CD4-positive, alpha-beta T cell treated with Interleukin-6 at 100 ng/mL for 8 hours (primary cell): ENCODE measurements around the gene NUDT3.

Experiments
- DNase-seq: peaks from one replicate; pipeline ENCODE4 v3.0.0-alpha.2; 2020; ENCODE audit warnings: mixed read lengths, low spot score

Gene NUDT3

DNA sequence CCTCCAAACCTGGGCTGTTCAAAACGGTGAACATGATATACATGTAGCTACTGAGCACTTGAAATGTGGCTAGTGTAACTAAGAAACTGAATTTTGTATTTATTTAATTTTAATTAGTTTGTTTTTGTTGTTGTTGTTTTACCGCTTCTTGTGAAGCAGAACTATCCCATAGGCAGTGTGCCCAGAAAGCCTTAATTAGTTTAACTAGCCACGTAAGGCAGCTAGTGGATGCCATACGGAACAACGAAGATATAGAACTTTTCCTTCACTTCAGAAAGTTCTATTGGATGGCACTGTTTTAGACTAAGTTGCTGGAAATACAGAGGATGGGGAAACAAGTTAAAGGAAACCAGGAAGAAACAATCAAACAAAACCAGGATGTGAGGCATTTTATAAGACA is 70.6 kb downstream of the NUDT3 start:
- DNase-seq: no peak

DNA sequence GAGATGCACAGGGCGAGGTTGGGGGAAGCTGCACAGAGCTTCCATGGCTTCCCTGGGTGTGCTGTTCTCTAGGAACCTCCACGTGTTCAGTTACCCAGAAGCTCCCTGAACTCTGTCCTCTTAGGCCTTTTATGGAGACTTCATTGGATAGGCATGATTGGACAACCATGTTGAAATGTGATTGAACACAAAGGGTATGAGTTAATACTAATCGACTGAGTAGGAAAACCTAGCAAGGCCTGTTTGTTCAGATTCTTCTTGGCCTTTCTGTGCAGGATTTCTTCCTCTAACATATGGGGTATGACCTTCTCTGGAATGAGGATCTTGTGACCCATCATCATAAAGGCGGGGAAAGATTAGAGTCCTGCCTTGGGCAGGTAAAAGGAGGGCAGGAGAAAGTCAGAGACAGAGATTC is 73.0 kb downstream of the NUDT3 start:
- DNase-seq: no peak

DNA sequence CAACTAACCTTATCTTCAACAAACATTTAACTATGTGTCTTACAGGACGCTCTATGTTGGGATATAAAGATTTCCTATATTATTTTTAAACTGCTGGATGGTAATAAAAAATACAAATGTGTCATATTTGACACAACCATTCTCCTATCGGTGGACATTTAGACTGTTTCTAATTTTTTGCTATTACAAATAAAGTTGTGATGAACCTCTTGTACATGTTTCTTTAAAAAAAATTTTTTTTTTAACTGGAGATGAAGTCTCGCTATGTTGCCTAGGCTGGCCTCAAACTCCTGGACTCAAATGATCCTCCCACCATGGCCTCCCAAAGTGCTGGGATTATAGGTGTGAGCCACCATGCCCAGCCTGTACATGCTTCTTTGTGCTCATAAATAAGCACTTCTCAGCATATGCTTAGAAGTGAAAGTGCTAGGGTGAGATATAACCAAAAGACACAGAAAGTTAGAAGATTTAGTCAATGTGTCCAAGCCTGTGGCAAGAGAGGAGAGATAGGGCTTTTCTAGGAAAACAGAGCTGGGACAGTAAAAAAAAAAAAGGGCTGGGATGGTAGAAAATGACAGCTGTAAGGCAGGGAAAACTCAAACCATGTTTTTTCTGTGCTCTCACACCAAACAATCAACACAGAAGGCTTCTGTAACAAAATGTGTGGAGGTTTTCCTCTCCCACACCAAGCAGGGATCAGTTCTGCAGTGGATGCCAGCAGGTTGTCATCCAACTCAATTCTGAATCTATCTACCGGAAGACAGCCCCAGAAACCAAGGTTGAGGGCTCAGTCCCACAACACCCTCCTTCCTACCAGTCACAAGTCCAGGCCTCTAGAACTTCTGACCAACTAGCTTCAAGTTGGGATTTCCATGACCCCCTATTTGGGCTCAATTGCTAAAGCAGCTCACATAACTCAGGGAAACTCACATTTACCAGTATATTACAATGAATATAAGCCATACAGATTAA is 73.7 kb downstream of the NUDT3 start:
- no peak for DNase-seq

DNA sequence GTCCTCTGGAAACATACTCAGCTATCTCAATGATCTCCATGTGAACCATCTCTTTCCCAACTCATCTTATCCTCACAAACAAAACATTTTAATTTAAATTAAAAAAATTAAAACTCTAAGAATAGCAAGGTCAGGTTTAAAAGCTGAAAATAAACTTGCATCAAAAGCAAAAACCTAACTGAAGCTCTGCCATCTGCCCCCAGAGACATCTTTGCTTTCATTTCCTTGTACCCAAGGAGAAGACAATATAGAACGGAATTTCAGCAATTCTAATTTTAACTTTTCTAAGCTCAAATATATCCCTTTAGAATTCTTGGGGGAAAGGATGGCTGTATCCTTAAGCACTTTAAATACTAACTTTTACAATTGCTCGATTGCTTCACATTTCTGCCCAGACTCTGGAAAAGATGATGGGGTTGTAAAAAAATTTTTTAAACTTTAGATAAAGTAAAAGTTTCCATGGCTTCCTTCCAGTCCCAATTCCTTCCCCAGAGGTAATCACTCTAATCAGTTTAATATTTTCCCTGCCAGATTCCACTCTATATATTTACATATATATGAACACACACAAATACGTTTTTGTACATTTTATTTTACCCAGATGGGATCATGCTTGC is 74.5 kb downstream of the NUDT3 start:
- DNase-seq: no peak

DNA sequence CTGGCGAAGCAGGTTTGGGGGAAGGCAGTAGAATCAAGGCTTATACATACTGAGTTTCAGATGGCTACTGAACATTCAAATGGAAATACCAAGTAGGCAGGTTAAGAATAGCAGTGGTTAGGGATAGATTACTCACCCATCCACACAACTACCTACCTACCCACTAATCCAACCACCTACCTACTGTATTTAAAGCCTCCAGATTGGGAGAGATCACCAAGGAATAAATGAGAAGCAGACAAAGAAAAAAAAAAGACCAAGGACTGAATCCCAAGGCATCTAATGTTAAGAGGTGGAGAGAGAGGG is 75.3 kb downstream of the NUDT3 start:
- DNase-seq: no peak

DNA sequence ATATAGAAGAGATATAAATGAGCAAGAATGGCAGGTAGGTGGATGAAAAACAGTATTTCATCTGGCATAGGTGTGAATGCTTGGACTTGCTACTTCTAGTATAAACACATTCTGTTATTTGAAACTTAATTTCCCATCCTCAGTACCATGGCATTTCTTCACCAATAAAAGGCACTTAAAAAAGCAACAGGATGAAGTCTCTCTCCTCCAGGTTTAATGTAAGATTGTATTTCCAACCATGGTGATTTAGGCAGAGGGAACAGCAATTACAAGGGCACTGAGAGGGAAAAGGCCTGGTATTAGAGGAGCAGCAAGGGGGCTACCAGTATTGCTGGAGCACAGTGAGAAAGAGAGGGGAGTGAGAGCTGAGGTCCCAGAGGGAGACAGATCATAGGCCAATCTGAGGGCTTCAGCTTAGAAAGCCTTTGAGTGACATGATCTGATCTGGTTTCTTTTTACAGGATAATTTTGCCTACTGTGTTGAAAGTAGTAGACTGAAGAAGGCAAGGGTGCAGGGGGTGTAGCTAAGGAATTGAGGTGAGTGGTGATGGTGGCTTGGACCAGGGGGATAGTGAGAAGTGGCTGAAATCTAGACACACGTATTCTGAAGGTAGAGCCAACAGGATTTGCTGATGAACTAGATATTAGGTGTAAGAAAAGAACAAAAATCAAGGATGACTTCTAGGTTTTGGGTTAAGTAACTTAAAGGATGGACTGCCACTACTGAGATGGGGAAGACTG is 75.9 kb downstream of the NUDT3 start:
- DNase-seq: no peak

DNA sequence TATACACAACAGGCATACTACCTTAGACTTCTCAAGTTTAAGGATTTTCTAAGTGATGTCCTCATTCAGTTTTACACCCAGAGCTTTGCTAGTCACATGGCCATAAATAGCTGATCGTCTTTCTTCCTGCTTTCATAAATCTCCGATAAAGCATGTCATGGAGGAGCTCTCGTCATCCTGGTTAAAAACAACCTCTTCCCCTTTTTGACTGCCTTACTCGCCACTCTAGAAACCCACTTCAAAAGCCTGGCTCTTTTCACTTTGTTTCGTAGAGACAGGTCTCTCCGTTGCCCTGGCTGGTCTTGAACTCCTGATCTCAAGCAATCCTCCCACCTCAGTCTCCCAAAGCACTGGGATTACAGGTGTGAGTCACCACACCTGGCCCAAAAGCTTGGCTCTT is 76.7 kb downstream of the NUDT3 start:
- DNase-seq: no peak

DNA sequence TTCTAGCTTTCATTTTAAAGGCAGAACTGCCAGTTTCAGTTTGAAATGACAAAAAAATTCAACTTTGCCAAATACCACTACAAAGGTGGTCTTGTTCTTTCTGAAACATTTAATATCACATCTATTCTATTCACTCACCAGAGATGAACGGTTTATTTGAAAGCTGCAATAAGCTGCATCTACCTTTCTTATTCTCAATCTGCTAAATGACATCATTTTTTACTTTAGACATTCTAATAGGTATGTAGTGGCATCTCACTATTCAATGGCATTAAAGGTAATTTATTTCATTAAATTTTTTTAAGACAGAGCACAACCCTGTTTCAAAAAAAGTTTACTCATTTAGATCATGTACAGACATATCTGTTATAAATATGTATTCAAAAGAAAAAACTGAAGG is 77.2 kb downstream of the NUDT3 start:
- no peak for DNase-seq

DNA sequence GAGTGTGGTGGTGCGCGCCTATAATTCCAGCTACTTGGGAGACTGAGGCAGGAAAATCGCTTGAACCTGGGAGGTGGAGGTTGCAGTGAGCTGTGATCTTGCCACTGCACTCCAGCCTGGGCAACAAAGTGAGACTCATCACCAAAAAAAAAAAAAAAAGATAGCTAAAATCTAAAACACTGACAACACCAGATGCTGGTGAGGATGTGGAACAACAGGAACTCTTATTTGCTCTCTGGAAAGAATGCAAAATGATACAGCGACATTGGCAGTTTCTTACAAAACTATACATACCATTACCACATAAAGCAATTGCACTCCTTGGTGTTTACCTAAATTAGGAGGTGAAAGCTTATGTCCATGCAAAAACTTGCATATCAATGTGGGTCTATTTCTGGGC is 80.2 kb downstream of the NUDT3 start:
- DNase-seq: no peak

DNA sequence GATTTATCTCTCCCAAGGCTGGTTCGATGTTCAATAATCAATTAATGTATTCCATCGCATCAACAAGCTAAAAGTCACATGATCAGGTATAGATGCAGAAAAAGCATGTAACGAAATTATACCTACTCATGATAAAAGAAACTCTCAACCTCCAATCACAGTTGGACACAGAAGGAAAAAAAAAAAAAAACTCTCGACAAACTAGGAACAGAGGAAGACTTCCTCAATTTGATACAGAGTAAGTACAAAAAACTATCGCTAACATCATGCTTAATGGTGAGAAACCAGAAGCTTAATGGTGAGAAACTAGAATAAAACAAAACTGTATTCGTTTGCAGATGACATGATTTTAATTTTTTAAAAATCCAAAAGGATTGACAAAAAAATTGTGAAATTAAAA is 81.7 kb downstream of the NUDT3 start:
- no peak for DNase-seq

DNA sequence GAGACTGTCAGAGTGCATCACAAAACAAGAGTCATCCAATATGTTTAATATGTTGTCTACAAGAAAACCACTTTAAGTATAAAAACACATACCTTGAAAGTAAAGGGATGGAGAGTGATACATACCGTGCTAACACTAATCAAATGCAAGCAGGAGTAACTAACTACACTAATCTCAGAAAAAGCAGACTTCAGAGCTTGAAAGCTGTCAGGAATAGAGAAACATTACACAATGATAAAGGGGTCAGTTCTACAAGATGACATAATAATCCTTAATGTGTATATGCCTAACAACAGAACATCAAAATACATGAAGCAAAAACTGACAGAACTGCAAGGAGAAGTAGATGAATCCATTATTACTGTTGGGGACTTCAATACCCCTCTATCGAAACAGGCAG is 84.0 kb downstream of the NUDT3 start:
- DNase-seq: no peak

DNA sequence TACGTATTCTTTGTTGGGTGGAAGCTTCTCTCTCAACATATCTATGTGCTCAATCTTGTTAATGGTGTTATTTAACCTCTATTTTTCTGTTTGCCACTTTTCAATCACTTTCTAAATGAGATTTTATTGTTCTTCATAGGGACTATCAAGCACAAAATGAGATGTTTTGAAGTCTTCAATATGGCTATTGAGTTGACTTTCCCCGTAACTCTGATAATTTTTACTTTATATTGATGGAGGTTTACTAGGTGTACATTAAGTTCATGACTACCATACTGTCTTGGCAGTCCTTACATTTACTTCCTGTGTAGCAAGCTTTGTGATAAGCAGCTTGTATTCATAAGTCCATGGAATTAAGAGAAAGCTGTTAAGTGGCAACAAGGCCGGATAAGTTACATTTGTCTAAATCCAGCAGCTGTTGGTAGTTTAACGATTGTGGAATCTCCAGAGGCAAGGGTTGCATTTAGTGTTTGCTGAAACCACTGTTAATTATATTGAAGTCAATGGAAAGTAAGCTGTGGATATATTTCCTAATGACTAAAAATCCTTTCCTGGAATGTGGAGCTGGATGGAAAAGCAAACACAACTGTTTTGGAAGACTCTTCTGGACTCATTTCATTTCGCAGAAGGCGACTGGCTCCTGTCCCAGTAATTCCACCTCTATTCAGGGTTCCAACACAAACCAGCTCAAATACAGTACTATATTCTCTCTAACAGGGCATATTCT is 86.3 kb downstream of the NUDT3 start:
- no peak for DNase-seq

DNA sequence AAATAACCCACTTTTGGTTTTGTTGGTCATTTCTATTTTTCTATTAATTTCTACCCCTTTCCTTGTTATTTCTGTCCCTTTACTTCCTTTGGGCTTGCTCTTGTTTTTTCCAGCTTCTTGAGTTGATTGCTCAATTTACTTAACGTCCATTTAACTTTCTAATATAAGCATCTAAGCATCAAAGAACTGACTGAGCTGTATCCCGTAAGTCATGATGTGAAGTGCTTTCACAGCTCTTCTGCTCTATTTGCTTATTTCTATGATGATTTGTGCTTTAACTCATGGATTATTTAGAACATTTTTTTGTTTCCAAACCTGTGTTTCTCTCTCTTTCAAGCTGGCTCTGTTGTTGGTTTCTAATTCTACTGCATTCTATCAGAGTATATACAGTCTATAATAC is 87.0 kb downstream of the NUDT3 start:
- no peak for DNase-seq

DNA sequence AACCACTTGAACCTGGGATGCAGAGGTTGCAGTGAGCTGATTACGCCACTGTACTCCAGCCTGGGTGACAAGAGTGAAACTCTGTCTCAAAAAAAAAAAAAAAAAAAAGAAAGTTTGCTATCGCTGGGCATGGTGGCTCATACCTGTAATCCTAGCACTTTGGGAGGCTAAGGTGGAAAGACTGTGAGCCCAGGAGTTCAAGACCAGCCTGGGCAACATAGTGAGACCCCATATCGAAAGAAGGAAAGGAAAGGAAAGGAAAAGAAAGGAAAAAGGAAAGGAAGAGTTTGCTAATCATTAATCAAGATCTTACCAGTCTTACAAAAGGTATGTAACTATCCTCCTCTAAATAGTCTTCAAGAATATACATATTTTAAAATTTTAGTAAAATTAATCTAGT is 88.3 kb downstream of the NUDT3 start:
- no peak for DNase-seq

DNA sequence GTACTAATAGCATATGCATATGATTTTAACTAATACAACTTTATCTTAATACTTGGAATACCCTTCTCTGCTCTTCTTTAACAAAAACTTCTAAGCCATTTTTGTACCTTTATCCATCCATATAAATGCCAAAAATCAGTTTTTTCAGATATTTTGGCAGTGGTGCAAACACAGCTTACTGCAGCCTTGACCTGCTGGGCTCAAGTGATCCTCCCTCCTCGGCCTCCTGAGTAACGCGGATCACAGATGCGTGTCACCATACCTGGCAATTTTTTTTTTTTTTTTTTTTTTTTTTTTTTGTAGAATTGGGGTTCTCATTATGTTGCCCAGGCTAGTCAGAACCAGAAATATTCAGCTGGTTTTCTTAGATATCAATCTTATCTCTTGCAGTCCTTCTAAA is 89.5 kb downstream of the NUDT3 start:
- no peak for DNase-seq

DNA sequence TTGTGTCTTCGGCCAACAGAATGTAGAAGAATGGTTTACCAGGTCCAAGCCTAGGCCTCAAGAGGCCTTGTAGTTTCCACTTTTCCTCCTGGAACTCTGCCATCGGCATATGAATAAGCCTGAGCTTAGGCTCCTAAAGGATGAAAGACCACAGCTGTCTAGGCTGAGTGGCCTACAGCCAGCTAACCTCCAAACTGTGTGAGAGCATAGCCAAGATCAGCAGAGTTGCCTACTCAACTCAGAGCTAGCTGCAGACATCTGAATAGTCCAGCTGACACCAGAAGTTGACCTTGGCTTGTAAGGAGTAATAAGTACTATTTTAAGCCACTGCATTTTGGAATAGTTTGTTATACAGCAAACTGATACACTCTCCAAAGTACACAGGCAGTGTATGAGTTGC is 91.1 kb downstream of the NUDT3 start:
- no peak for DNase-seq

DNA sequence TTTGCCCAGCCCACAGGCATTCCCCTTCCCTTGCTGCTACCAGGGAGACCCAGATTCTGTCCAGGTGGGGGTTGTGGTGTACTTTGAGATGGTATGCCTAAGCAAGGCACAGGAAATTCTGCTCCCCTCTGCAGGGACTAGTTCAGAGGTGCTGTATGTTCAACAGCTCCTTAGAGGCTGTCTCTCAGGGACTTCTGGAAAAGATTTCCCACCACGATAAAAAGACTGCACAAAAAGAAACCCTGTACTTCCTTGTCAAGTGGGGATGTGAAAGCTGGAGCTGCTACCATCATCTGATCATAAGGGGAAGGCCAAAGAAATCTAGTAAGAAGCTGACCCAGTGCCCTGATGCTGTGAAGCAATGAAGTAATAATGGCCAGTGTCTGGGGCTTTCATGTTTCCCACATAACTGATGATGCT is 92.1 kb downstream of the NUDT3 start:
- no peak for DNase-seq

DNA sequence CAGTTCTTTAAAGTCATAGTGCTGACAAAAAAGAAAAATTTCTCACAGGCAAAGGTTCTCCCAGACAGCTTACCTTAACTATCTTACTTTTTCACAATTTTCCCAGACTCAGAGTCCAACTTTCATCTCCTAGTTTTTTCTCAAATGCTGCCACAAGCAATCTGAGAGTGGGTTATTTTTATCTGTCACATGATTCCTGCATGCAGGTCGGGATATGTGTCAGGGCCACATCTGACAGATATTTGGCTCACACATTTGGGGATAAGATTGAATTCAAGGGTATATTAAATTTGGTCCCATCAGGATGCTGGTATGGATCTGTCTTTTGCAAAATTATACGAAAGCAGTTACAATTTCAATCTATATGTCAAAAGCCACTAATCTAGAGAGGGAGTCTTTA is 93.5 kb downstream of the NUDT3 start:
- no peak for DNase-seq

DNA sequence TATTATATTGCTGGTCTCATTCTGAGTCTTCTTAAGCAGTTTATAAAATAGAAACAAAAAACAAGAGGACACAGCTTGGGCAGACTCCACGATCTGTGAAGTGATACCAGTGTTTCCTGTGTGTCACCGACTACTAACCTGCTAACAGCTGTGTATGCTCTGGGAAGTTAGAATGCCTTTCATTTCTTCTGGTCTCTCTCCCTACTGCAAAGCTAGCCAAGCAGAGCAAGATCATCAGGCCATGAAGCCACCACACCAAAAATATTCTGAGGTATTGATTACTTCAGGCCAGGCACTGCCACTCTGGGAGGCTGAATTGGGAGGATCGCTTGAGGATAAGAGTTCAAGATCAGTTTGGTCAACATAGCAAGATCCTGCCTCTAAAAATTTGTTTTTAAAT is 96.7 kb downstream of the NUDT3 start:
- DNase-seq: no peak

DNA sequence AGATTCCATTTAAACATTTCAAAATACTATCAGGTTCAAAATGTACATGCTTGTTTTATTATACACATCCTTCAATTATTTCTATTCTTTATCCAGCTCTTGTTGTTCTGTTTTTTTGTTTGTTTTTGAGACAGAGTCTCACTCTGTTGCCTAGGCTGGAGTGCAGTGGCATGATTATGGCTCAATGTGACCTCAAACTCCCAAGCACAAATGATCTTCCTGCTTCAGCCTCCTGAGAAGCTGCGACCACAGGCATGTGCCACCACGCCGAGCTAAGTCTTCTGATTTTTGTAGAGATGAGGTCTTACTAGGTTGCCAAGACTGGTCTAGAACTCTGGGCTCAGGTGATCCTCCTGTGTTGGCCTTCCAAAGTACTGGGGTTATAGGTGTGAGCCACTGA is 99.5 kb downstream of the NUDT3 start:
- no peak for DNase-seq

DNA sequence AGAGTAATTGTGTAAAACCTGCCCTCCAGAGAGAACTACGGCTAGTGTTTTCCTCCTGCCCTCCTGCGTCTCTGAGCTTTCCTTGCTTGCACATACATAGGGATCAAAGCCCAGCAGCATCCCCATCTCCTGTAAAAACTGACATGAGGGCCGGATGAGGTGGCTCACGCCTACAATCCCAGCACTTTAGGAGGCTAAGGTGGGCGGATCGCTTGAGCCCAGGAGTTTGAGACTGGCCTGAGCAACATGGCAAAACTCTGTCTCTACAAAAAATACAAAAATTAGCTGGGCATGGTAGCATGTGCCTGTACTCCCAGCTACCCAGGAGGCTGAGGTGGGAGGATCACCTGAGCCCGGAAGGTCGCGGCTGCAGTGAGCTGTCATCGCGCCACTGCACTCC is 103.3 kb downstream of the NUDT3 start:
- no peak for DNase-seq

DNA sequence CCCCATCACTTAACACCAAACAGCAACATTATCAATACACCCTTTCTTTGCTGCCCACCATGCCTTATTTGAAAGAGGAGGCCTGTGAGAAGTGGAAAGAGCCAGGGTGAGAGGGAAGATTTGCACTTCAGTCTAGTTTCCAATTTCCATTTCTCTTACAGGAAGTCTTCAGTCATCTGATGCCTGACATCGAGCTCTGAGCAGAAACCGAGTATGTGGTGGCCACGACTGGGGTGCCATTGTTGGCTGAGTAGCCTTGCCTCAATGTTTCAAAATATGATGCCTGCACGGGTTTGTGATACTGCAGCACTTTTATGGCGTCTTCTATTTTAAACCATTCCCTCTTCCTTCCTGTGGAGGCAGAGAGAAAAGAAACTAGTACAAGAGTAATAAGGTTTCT is 103.9 kb downstream of the NUDT3 start:
- no peak for DNase-seq
